ENCODE data around the gene CLDN2. TPM values are rescaled to one million over a fixed set of nuclear protein-coding genes. Genes with fewer than 3 reads are reported as not detected.

The CLDN2 gene
- polyA plus RNA-seq, 1 of the 3 experiments (the other 2 are of a cell fraction) = 0.36 TPM

- DNase-seq = no peak
- Histone ChIP-seq H3K27me3 (ENCODE audit: insufficient read depth) (peaks cover 11% of the 10 kb centered on the region; the same call in 1 of the 2 replicates), H3K9ac (no peak overlapping the region), H3K4me2 (no peak overlapping the region), H3K4me1 (ENCODE audit: control insufficient read depth in 1 of 2, insufficient read depth in 2 of 2, low read depth in 1 of 2, low read length in 1 of 2) (no peaks in the 10 kb centered on the region), H3K27ac (ENCODE audit: low read depth in 2 of 2, low read length in 1 of 2) (no peak overlapping the region), H3K79me2 (ENCODE audit: insufficient read depth) (no peaks in the 10 kb centered on the region), H2AFZ (ENCODE audit: low read depth) (no peak overlapping the region), H3F3A (replicated peaks; ENCODE audit: insufficient read depth) (no peaks in the 10 kb centered on the region), H3K36me3 (replicated peaks in 1 of 2; ENCODE audit: control insufficient read depth in 1 of 2, insufficient read depth in 2 of 2, low read length in 1 of 2) (no peaks in the 10 kb centered on the region), H3K9me2 (no peaks in the 10 kb centered on the region), H4K20me1 (ENCODE audit: insufficient read depth) (no peaks in the 10 kb centered on the region), H3K4me3 (ENCODE audit: low read depth in 2 of 2, low read length in 1 of 2) (no peak overlapping the region), H3K9me3 (no peaks in the 10 kb centered on the region)
- WGBS (ENCODE audit: low lambda C conversion rate) = 29% methylated on average over 5 of the region's 5 CpGs
- no peak for TF ChIP-seq RFX5 (IDR thresholded peaks at IDR 0.05; ENCODE audit: low read length)
- no peak for TF ChIP-seq ELF1 (IDR thresholded peaks at IDR 0.05)
- no peak for TF ChIP-seq EZH2phosphoT487 (IDR thresholded peaks at IDR 0.05; ENCODE audit: borderline replicate concordance, low read depth)
- no peak for TF ChIP-seq PBX3 (IDR thresholded peaks at IDR 0.05)
- TF ChIP-seq RCOR1 (IDR thresholded peaks at IDR 0.05; ENCODE audit: low read length) = no peak
- TF ChIP-seq RAD21 (IDR thresholded peaks at IDR 0.05; ENCODE audit: low read length) = no peak
- TF ChIP-seq NFIC (IDR thresholded peaks at IDR 0.05; ENCODE audit: borderline replicate concordance) = no peak
- no peak for TF ChIP-seq IRF3 (IDR thresholded peaks at IDR 0.05; ENCODE audit: low read depth, low read length)
- TF ChIP-seq SMC3 (IDR thresholded peaks at IDR 0.05; ENCODE audit: low read depth, low read length) = no peak
- ChIA-PET POLR2A (no interaction called here), CTCF (interaction anchor here (0.7 kb wide), 1 partner anchor 34 kb away, joined by 3 read pairs; no protein-coding TSS in a partner anchor)
These were observed 7.5 kb downstream of the CLDN2 start for GRCh38 chrX:106927700-106928099.

GRCh38 chrX:106928227-106928626 lies 8.0 kb downstream of the CLDN2 start:
- DNase-seq = no peak
- Histone ChIP-seq H3K79me2 (ENCODE audit: insufficient read depth) (no peaks in the 10 kb centered on the region), H3F3A (replicated peaks; ENCODE audit: insufficient read depth) (no peaks in the 10 kb centered on the region), H3K27ac (ENCODE audit: low read depth in 2 of 2, low read length in 1 of 2) (no peak overlapping the region), H3K9me3 (no peaks in the 10 kb centered on the region), H3K9ac (no peak overlapping the region), H2AFZ (ENCODE audit: low read depth) (no peak overlapping the region), H3K4me1 (ENCODE audit: control insufficient read depth in 1 of 2, insufficient read depth in 2 of 2, low read depth in 1 of 2, low read length in 1 of 2) (peaks cover 0 to under 1% of the 10 kb centered on the region in 2 experiments; a peak in 1 of 4 replicates), H4K20me1 (ENCODE audit: insufficient read depth) (no peaks in the 10 kb centered on the region), H3K9me2 (no peaks in the 10 kb centered on the region), H3K36me3 (replicated peaks in 1 of 2; ENCODE audit: control insufficient read depth in 1 of 2, insufficient read depth in 2 of 2, low read length in 1 of 2) (no peaks in the 10 kb centered on the region), H3K27me3 (ENCODE audit: insufficient read depth) (peaks cover 14% of the 10 kb centered on the region; the same call in 1 of the 2 replicates), H3K4me3 (ENCODE audit: low read depth in 2 of 2, low read length in 1 of 2) (no peak overlapping the region), H3K4me2 (no peak overlapping the region)
- POLR2A ChIA-PET = no interaction called here
- CTCF ChIA-PET = interaction anchor here (0.7 to 1.0 kb wide), 2 partner anchors 18 to 34 kb away, joined by 3 read pairs; no protein-coding TSS in a partner anchor
- WGBS (ENCODE audit: low lambda C conversion rate) = 46% methylated on average over 4 of the region's 4 CpGs
- no peak for TF ChIP-seq GABPA (IDR thresholded peaks at IDR 0.05; ENCODE audit: low read depth)
- no peak for TF ChIP-seq GATA2 (CRISPR knock-in tag; IDR thresholded peaks at IDR 0.05)
- no peak for TF ChIP-seq RXRA (IDR thresholded peaks at IDR 0.05; ENCODE audit: borderline replicate concordance, low read depth)
- no peak for TF ChIP-seq ELF1 (IDR thresholded peaks at IDR 0.05)
- no peak for TF ChIP-seq NFIC (IDR thresholded peaks at IDR 0.05; ENCODE audit: borderline replicate concordance)

Data from SK-N-SH (cell line).